Tibial nerve (tissue), 4 donors: Measurements from ENCODE around the gene MINPP1. TPM values are rescaled to one million over a fixed set of nuclear protein-coding genes. Genes with fewer than 3 reads are reported as not detected.

Source experiments
- DNase-seq, 2 donors: peaks; one replicate each; pipeline ENCODE4 v3.0.0-alpha.2; 2019; ENCODE audit warnings: low spot score in 2 of 2
- H3K27ac ChIP-seq, 4 donors: fragments of 200-600 bp; sonication (generic) in 3 of 4; one replicate each; pipeline ENCODE4 v1.5.1; 2017 to 2019; ENCODE audit warnings: mild to moderate bottlenecking in 1 of 4
- H3K27me3 ChIP-seq, 2 donors: fragments of 200-600 bp; sonication (generic) in 1 of 2; one replicate each; pipeline versions ENCODE4 v1.5.1 to v1.6.0; 2017 to 2019
- H3K36me3 ChIP-seq, 3 donors: fragments of 200-600 bp; sonication (generic); one replicate each; pipeline ENCODE4 v1.5.1; 2018 to 2019
- H3K4me1 ChIP-seq, 4 donors: fragments of 200-600 bp; sonication (generic) in 3 of 4; one replicate each; pipeline ENCODE4 v1.5.1; 2017 to 2019
- H3K4me3 ChIP-seq, 4 donors: fragments of 200-600 bp; sonication (generic) in 3 of 4; one replicate each; pipeline ENCODE4 v1.5.1; 2017 to 2019; ENCODE audit warnings: mild to moderate bottlenecking in 1 of 4, moderate library complexity in 1 of 4
- H3K9me3 ChIP-seq, 4 donors: fragments of 200-600 bp; sonication (generic) in 3 of 4; one replicate each; pipeline ENCODE4 v1.5.1; 2017 to 2019
- EP300 ChIP-seq, 2 donors: sonication (generic); formaldehyde crosslinking; IDR thresholded peaks; one replicate each; pipeline ENCODE4 v1.6.1; 2017; ENCODE audit warnings: antibody characterized with exemption in 2 of 2, mild to moderate bottlenecking in 1 of 2
- POLR2A ChIP-seq, 2 donors: fragments of 450-650 bp; IDR thresholded peaks; one replicate each; pipeline ENCODE4 v1.6.1; 2017; ENCODE audit warnings: antibody characterized with exemption in 2 of 2, mild to moderate bottlenecking in 2 of 2, moderate library complexity in 2 of 2
- WGBS, 2 donors: methylation state at CpG; one replicate each; pipeline ENCODE4 v1.1.5; 2018; 5-methylcytosine and 5-hydroxymethylcytosine counted together
- total RNA-seq, 4 donors: library from RNA; depleted of rRNA; stranded (reverse); fragments of >200 nt; gene quantifications; one replicate each; pipeline ENCODE4 v1.1.0, GENCODE V29; 2016
- TF ChIP-seq, protein P1 (sequence below), 5 experiments: fragments of 200-600 bp in 3 of 5; fragments of 450-650 bp in 2 of 5; sonication (generic) in 3 of 5; IDR thresholded peaks; one replicate each; pipeline ENCODE4 v1.5.1; 2016 to 2019; ENCODE audit warnings: antibody characterized with exemption in 5 of 5, mild to moderate bottlenecking in 3 of 5, moderate library complexity in 2 of 5

Gene MINPP1
- total RNA-seq, 4 donors from 2014 or later = 11.1 to 18.8 (median 13.5) TPM

GRCh38 chr10:87532696-87533095 is 28.0 kb downstream of the MINPP1 start:
- Histone ChIP-seq H3K27ac (peak overlapping the region in 3 of 4 donors; percentile 2 to 45 (median 44)), H3K27me3 (no peaks in the 10 kb centered on the region), H3K4me3 (no peak overlapping the region), H3K9me3 (peaks cover 0 to 21% (median 0%) of the 10 kb centered on the region in 4 donors), H3K36me3 (peaks cover 0 to 33% (median 0%) of the 10 kb centered on the region in 3 donors), H3K4me1 (peaks cover 0 to 24% (median 4%) of the 10 kb centered on the region in 4 donors)
- no peak for DNase-seq
- TF ChIP-seq, protein P1, sequence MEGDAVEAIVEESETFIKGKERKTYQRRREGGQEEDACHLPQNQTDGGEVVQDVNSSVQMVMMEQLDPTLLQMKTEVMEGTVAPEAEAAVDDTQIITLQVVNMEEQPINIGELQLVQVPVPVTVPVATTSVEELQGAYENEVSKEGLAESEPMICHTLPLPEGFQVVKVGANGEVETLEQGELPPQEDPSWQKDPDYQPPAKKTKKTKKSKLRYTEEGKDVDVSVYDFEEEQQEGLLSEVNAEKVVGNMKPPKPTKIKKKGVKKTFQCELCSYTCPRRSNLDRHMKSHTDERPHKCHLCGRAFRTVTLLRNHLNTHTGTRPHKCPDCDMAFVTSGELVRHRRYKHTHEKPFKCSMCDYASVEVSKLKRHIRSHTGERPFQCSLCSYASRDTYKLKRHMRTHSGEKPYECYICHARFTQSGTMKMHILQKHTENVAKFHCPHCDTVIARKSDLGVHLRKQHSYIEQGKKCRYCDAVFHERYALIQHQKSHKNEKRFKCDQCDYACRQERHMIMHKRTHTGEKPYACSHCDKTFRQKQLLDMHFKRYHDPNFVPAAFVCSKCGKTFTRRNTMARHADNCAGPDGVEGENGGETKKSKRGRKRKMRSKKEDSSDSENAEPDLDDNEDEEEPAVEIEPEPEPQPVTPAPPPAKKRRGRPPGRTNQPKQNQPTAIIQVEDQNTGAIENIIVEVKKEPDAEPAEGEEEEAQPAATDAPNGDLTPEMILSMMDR (IDR thresholded peaks at IDR 0.05) = no peak
- TF ChIP-seq EP300 (IDR thresholded peaks at IDR 0.05) (no peak), POLR2A (IDR thresholded peaks at IDR 0.05) (no peak)

DNA sequence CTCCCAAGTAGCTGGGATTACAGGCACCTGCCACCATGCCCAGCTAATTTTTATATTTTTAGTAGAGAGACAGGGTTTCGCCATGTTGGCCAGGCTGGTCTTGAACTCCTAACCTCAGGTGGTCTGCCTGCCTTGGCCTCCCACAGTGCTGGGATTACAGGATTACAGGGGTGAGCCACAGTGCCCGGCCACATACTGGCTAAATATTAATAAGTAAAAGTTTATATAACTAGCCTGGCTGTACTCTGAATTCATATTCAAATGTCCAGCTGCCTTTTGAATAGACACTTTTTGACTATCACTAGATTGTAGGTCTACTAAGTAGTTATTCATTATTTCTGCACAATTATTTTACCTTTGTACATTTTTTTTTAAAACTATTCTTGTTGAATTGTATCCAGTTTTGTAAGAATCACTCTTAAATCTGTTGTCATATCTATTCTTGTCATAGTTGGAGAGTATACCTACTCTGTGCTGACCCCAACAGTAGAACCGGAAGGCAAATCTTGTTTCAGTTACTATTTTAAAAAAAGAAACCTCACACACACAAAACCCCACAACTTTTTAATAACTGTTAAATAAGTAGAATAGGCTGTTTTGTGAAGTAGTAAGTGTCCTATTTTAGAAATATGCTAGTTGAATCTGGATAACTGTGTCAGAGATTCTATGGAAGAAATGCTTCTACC is 29.6 kb downstream of the MINPP1 start:
- DNase-seq = no peak
- TF ChIP-seq, protein P1 (IDR thresholded peaks at IDR 0.05) = no peak
- TF ChIP-seq POLR2A (IDR thresholded peaks at IDR 0.05) = no peak
- 90 to 94% methylated on average over 3 of the region's 3 CpGs for WGBS, 2 donors
- H3K4me1 ChIP-seq = peaks cover 0 to 24% (median 4%) of the 10 kb centered on the region in 4 donors
- peaks cover 0 to 22% (median 0%) of the 10 kb centered on the region in 3 donors for H3K36me3 ChIP-seq
- no peaks in the 10 kb centered on the region for H3K27me3 ChIP-seq
- H3K9me3 ChIP-seq = peaks cover 0 to 18% (median 0%) of the 10 kb centered on the region in 4 donors
- no peak overlapping the region for H3K4me3 ChIP-seq
- peak overlapping the region in 2 of 4 donors; percentile 30 to 51 for H3K27ac ChIP-seq

- peaks cover 0 to 34% (median 0%) of the 10 kb centered on the region in 3 donors for H3K36me3 ChIP-seq
- H3K4me3 ChIP-seq = no peak overlapping the region
- peaks cover 0 to 1% (median 0%) of the 10 kb centered on the region in 4 donors for H3K9me3 ChIP-seq
- no peak for DNase-seq
- 86 to 87% methylated on average over 7 of the region's 7 CpGs for WGBS, 2 donors
- no peak overlapping the region for H3K27ac ChIP-seq
- no peak for TF ChIP-seq EP300 (IDR thresholded peaks at IDR 0.05)
- TF ChIP-seq POLR2A (IDR thresholded peaks at IDR 0.05) = no peak
- TF ChIP-seq, protein P1 (IDR thresholded peaks at IDR 0.05) = no peak
- peaks cover 0 to 9% (median 0%) of the 10 kb centered on the region in 4 donors for H3K4me1 ChIP-seq
- no peaks in the 10 kb centered on the region for H3K27me3 ChIP-seq
Measured at GRCh38 chr10:87538092-87539015, 33.7 kb downstream of the MINPP1 start.

DNA sequence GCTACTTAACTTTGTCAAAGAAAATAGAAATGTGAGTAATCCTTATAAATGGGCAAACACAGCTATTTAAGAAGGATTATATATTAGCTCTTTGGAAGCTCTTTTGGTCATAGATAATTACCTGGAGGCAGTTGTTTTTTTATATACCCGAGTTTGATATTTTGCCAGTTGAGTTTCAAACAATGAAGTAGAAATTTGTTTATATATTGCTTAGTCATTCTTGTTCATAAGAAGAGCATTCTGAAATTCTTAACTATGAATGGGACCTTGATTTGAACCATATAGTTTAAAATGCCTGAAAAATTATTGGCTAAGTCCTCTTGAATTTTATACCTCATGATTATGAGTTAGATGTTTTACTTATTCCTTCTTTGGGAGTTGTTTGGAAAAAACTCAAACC is 36.4 kb downstream of the MINPP1 start:
- Histone ChIP-seq H3K4me3 (no peak overlapping the region), H3K27me3 (no peaks in the 10 kb centered on the region), H3K9me3 (peaks cover 0 to 4% (median 0%) of the 10 kb centered on the region in 4 donors), H3K27ac (no peak overlapping the region), H3K36me3 (peaks cover 0 to 45% (median 0%) of the 10 kb centered on the region in 3 donors), H3K4me1 (peaks cover 0 to 3% (median 0%) of the 10 kb centered on the region in 4 donors)
- TF ChIP-seq, protein P1 (IDR thresholded peaks at IDR 0.05) = no peak
- no peak for TF ChIP-seq EP300 (IDR thresholded peaks at IDR 0.05)
- no peak for TF ChIP-seq POLR2A (IDR thresholded peaks at IDR 0.05)
- 58 to 60% methylated on average over 1 of the region's 1 CpG for WGBS, 2 donors
- no peak for DNase-seq
